NB4 (cell line): ENCODE measurements around the gene IL17RE.

Experiments used
- DNase-seq: peaks from one replicate; pipeline ENCODE4 v3.0.0; 2010; ENCODE audit warnings: low read depth
- H3K4me3 ChIP-seq: one replicate; pipeline ENCODE4 v1.5.1; 2011; ENCODE audit warnings: mild to moderate bottlenecking, low read depth, low read length, moderate library complexity
- CTCF ChIP-seq: IDR thresholded peaks from one replicate; pipeline ENCODE4 v1.5.1; 2012; ENCODE audit warnings: low read depth, low read length
- MAX ChIP-seq: IDR thresholded peaks from 2 replicates; pipeline ENCODE4 v1.6.1; 2011; ENCODE audit warnings: low read depth, low read length
- MYC ChIP-seq: IDR thresholded peaks from 2 replicates; pipeline ENCODE4 v1.6.1; 2011; ENCODE audit warnings: low read depth, low read length
- POLR2A ChIP-seq: IDR thresholded peaks from 2 replicates; pipeline ENCODE4 v1.6.1; 2011; ENCODE audit warnings: mild to moderate bottlenecking; ENCODE audit not compliant: insufficient read length; ENCODE audit errors: extremely low read depth

IL17RE gene

GRCh38 chr3:9911863-9912262, 9.2 kb downstream of the IL17RE start:
- H3K4me3 ChIP-seq = no peak overlapping the region
- peak; percentile 94 for DNase-seq
- no peak for TF ChIP-seq MYC
- no peak for TF ChIP-seq CTCF
- no peak for TF ChIP-seq MAX
- TF ChIP-seq POLR2A = no peak

- DNase-seq = peak; percentile 92
These were observed 9.8 kb downstream of the IL17RE start for GRCh38 chr3:9912294-9912935.

GRCh38 chr3:9913601-9914000, 11.0 kb downstream of the IL17RE start:
- no peak overlapping the region for H3K4me3 ChIP-seq
- peak; percentile 64 for DNase-seq
- TF ChIP-seq MYC (no peak), CTCF (no peak), POLR2A (no peak), MAX (no peak)

More at GRCh38 chr3:9912294-9912935, 9.8 kb downstream of the IL17RE start:
- H3K4me3 ChIP-seq = no peak overlapping the region
- no peak for TF ChIP-seq CTCF
- no peak for TF ChIP-seq MYC
- no peak for TF ChIP-seq POLR2A
- TF ChIP-seq MAX = no peak

- H3K4me3 ChIP-seq = no peak overlapping the region
- TF ChIP-seq POLR2A (no peak), MAX (no peak), MYC (no peak), CTCF (no peak)
- no peak for DNase-seq
These were observed 11.4 kb downstream of the IL17RE start for GRCh38 chr3:9914011-9914410.

GRCh38 chr3:9914559-9915253, 12.1 kb downstream of the IL17RE start:
- H3K4me3 ChIP-seq = peak overlapping the region; percentile 53
- peak; percentile 92 for DNase-seq
- TF ChIP-seq POLR2A = no peak
- TF ChIP-seq MYC = no peak
- no peak for TF ChIP-seq MAX
- TF ChIP-seq CTCF = no peak
